Tibial artery (tissue), 4 donors: ENCODE measurements around the gene CDC5L.

Experiments
- DNase-seq, 2 donors: peaks; one replicate each; pipeline ENCODE4 v3.0.0-alpha.2; 2019
- H3K27ac ChIP-seq, 2 donors: fragments of 200-600 bp; sonication (generic) in 1 of 2; 1 replicate in 1 of 2; 2 replicates in 1 of 2; pipeline ENCODE4 v1.5.1; 2018 to 2019; ENCODE audit warnings: mild to moderate bottlenecking in 1 of 2
- H3K27me3 ChIP-seq, 2 donors: fragments of 200-600 bp; sonication (generic) in 1 of 2; one replicate each; pipeline versions ENCODE4 v1.5.1 to v1.6.0; 2016 to 2019
- H3K36me3 ChIP-seq, 3 donors: fragments of 200-600 bp; sonication (generic) in 2 of 3; one replicate each; pipeline ENCODE4 v1.5.1; 2016 to 2019; ENCODE audit warnings: mild to moderate bottlenecking in 2 of 3
- H3K4me1 ChIP-seq, 4 donors: fragments of 200-600 bp; sonication (generic) in 2 of 4; 1 replicate in 3 of 4; 2 replicates in 1 of 4; pipeline ENCODE4 v1.5.1; 2016 to 2019
- H3K4me3 ChIP-seq, 2 donors: fragments of 200-600 bp; sonication (generic) in 1 of 2; 1 replicate in 1 of 2; 2 replicates in 1 of 2; pipeline ENCODE4 v1.5.1; 2018 to 2019; ENCODE audit warnings: mild to moderate bottlenecking in 2 of 2
- H3K9me3 ChIP-seq, 3 donors: fragments of 200-600 bp; sonication (generic) in 1 of 3; one replicate each; pipeline ENCODE4 v1.5.1; 2016 to 2019
- intact Hi-C: fragments of 100-400 bp; cut with DNase I; formaldehyde crosslinking; loops from one replicate; pipeline ENCODE4 v1.15.0; 2023; ENCODE audit warnings: low total_unique reads
- TF ChIP-seq, protein P1 (sequence below), 2 experiments: fragments of 200-600 bp in 1 of 2; fragments of 450-650 bp in 1 of 2; IDR thresholded peaks; one replicate each; pipeline ENCODE4 v1.5.1; 2017 to 2019; ENCODE audit warnings: antibody characterized with exemption in 2 of 2, mild to moderate bottlenecking in 1 of 2, moderate library complexity in 1 of 2

The CDC5L gene

DNA sequence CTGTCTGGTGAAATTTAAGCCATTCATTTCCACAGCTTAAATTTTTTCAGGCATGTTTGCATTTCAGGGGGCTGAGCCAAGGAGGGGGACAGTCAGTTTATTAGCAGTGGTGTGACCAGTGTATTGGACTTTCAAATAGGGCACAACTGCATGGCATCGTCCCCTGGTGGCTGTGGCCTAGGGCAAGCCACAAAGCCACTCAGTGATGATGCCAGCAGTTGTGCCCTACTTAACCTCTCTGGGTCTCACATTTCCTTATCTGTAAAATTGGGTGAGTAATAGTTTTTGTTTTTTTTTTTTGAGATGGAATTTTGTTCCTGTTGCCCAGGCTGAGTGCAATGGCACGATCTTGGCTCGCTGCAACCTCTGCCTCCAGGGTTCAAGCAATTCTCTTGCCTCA lies 48.0 kb downstream of the CDC5L start:
- intact Hi-C loops, result no loop called here
- TF ChIP-seq, protein P1, sequence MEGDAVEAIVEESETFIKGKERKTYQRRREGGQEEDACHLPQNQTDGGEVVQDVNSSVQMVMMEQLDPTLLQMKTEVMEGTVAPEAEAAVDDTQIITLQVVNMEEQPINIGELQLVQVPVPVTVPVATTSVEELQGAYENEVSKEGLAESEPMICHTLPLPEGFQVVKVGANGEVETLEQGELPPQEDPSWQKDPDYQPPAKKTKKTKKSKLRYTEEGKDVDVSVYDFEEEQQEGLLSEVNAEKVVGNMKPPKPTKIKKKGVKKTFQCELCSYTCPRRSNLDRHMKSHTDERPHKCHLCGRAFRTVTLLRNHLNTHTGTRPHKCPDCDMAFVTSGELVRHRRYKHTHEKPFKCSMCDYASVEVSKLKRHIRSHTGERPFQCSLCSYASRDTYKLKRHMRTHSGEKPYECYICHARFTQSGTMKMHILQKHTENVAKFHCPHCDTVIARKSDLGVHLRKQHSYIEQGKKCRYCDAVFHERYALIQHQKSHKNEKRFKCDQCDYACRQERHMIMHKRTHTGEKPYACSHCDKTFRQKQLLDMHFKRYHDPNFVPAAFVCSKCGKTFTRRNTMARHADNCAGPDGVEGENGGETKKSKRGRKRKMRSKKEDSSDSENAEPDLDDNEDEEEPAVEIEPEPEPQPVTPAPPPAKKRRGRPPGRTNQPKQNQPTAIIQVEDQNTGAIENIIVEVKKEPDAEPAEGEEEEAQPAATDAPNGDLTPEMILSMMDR (IDR thresholded peaks at IDR 0.05), result no peak

DNA sequence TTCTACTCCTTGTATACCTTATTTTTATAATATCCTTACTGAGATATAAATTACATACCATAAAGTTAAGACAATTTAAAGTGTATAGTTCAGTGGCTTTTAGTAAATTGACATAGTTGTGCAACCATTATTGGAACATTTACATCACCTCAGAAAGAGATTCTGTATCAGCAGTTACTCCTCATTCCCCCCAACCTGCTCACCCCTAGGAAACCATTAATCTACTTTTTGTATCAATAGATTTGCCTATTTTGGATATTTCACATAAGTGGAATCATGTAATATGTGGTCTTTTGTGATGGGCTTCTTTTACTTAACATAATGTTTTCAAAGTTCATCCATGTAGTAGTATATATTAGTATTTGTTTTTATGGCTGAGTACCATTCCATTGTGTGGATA lies 51.3 kb downstream of the CDC5L start:
- TF ChIP-seq, protein P1 (IDR thresholded peaks at IDR 0.05), result no peak
- DNase-seq, result no peak
- intact Hi-C loops, result no loop called here
- Histone ChIP-seq H3K9me3 (peaks cover 0 to 12% (median 0%) of the 10 kb centered on the region in 3 donors), H3K4me3 (no peak overlapping the region), H3K27me3 (no peaks in the 10 kb centered on the region), H3K4me1 (peaks cover 0 to 21% (median 7%) of the 10 kb centered on the region in 4 donors), H3K27ac (no peak overlapping the region), H3K36me3 (peaks cover 20 to 24% (median 22%) of the 10 kb centered on the region in 3 donors)

More for the DNA sequence above, 48.0 kb downstream of the CDC5L start:
- no peaks in the 10 kb centered on the region for H3K9me3 ChIP-seq
- no peak for DNase-seq
- no peak overlapping the region for H3K27ac ChIP-seq
- H3K27me3 ChIP-seq, result no peaks in the 10 kb centered on the region
- H3K4me3 ChIP-seq, result no peak overlapping the region
- H3K4me1 ChIP-seq, result peaks cover 0 to 52% (median 14%) of the 10 kb centered on the region in 4 donors
- peaks cover 9 to 13% (median 10%) of the 10 kb centered on the region in 3 donors for H3K36me3 ChIP-seq

DNA sequence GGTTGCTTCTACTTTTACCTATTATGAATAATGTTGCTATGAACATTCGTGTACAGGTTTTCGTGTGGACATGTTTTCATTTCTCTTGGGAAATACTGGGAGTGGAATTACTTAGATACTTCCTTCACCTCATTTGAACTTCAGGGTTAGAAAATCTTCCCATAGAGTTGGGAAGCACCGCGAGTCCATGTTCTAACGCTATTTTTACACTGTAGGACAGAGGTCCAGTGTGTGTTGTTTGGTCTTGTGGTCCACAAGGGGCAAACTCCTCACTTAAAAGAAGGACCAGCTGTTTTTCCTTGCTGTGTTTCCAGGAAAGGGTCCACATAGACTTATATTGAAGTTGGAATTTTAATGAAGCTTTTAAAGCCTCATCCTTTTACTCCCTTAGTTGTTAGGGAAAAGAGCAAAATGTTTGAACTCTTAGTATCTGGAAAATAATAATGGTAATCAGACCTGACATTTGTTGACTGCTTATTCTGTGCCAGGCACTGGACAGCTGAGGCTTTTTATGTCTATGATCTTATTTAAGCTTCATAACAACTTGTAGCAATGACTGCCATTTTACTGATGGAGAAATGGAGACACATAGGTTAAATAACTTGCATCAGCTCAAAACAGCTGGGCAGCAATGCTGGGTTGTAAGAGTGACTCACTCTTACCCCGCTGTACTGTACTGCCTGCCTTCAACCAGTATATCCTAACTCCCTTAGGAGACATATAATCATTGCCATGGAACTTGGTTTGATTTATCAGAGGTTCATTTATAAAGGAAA lies 52.0 kb downstream of the CDC5L start:
- no peak for DNase-seq
- no peak overlapping the region for H3K27ac ChIP-seq

DNA sequence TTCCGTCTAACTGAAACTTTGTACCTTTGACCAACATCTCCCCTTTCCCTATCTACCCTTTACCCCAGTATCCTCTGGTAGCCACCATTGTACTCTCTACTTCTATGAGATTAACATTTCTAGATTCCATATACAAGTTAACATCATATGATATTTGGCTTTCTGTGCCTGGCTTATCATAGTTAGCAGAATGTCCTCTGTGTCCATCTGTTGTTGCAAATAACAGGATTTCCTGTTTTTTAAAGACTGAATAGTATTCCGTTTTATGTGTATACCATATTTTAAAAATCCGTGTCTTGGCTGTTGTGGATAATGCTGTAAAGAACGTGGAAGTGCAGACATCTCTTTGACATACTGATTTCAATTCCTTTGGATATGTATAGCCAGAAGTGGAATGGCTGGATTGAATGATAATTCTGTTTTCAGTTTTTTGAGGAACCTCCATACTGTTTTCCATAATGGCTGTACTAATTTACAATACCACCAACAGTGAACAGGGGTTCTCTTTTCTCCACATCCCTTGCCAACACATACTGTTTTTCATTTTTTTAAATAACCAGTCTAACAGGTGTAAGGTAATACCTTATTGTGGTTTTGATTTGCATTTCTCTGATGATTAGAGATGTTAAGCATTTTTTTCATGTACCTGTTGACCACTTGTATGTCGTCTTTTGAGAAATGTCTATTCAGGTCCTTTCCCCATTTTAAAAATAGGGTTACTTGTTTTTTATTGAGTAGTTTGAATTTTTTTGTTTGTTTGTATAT lies 53.8 kb downstream of the CDC5L start:
- peaks cover 30 to 36% (median 30%) of the 10 kb centered on the region in 3 donors for H3K36me3 ChIP-seq
- TF ChIP-seq, protein P1 (IDR thresholded peaks at IDR 0.05), result no peak
- H3K4me1 ChIP-seq, result peaks cover 0 to 4% (median 0%) of the 10 kb centered on the region in 4 donors
- no peaks in the 10 kb centered on the region for H3K27me3 ChIP-seq
- H3K4me3 ChIP-seq, result no peak overlapping the region
- intact Hi-C loops, result no loop called here
- no peak overlapping the region for H3K27ac ChIP-seq
- no peak for DNase-seq
- peaks cover 0 to 12% (median 0%) of the 10 kb centered on the region in 3 donors for H3K9me3 ChIP-seq

More for the DNA sequence above, 52.0 kb downstream of the CDC5L start:
- TF ChIP-seq, protein P1 (IDR thresholded peaks at IDR 0.05), result no peak
- Histone ChIP-seq H3K4me3 (no peak overlapping the region), H3K27me3 (no peaks in the 10 kb centered on the region), H3K4me1 (peaks cover 0 to 15% (median 3%) of the 10 kb centered on the region in 4 donors), H3K36me3 (peaks cover 20 to 24% (median 22%) of the 10 kb centered on the region in 3 donors), H3K9me3 (peaks cover 0 to 12% (median 0%) of the 10 kb centered on the region in 3 donors)
- intact Hi-C loops, result no loop called here

DNA sequence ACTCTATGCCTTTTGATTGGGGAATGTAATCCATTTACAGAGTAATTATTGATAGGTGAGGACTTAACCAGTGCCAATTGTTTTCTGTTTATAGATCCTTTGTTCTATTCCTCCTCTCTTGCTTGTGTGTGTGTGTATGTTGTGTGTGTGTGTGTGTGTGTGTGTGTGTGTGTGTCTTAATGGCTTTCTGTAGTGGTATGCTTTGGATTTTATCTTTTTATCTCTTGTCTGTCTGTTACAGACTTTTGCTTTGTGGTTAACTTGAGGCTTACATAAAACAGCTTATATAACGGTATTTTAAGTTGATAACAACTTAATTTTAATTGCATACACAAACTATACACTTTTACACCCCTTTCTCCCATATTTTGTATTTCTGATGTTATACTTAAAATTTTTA lies 54.7 kb downstream of the CDC5L start:
- H3K4me3 ChIP-seq, result no peak overlapping the region
- H3K4me1 ChIP-seq, result peaks cover 0 to 4% (median 0%) of the 10 kb centered on the region in 4 donors
- DNase-seq, result no peak
- no peak overlapping the region for H3K27ac ChIP-seq
- TF ChIP-seq, protein P1 (IDR thresholded peaks at IDR 0.05), result no peak
- H3K9me3 ChIP-seq, result peaks cover 0 to 12% (median 0%) of the 10 kb centered on the region in 3 donors
- intact Hi-C loops, result no loop called here
- peaks cover 40 to 44% (median 40%) of the 10 kb centered on the region in 3 donors for H3K36me3 ChIP-seq
- H3K27me3 ChIP-seq, result no peaks in the 10 kb centered on the region
